ENCODE data around the gene HOXA13.

DNA sequence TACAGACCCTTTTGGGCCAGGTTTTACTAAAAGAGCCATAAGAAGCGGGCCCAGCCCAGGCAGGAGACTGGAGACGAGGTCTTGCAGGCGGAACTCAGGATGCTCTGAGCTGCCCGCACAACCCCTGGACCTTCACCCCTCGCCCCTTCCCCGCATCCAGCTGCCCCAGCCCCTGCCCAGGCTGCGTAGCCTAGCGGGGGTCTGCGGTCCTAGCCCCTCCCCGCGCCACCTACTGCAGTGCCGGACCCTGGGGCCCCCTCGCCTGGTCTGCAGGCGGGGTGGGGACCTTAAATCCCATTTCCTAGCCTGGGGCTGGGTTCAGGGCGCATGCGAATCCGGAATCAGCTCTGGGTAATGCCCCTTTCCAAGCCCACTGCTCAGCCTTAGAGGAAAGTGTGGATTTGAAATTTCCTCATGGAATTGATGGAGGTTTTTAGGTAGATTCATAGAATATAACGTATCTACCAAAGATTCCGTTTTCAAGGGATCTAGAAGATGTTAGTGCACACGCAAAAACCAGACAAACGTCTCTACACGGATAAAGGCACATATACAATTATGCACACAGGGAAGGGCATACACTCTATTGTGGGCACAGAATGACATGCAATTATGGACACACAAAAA, 47.0 kb downstream of the HOXA13 start:
- TF ChIP-seq SMC3 (IDR thresholded peaks at IDR 0.05; ENCODE audit: borderline replicate concordance, low read length) (no peak), CTCF (IDR thresholded peaks at IDR 0.05 in 2 of 3, conservative IDR thresholded peaks at IDR 0.05 in 1 of 3; ENCODE audit: control insufficient read depth in 2 of 3, extremely low read depth in 1 of 3, insufficient read depth in 1 of 3, low read depth in 3 of 3, low read length in 3 of 3) (no peak), EGR1 (IDR thresholded peaks at IDR 0.05; ENCODE audit: borderline replicate concordance in 1 of 2, low read depth in 2 of 2, low read length in 2 of 2) (no peak), PBX3 (IDR thresholded peaks at IDR 0.05; ENCODE audit: insufficient replicate concordance, low read depth, low read length) (no peak), ZZZ3 (IDR thresholded peaks at IDR 0.05; ENCODE audit: control insufficient read depth, insufficient read length, low read depth) (no peak), RELA (IDR thresholded peaks at IDR 0.05; ENCODE audit: borderline replicate concordance, partially characterized antibody) (no peak), GABPA (IDR thresholded peaks at IDR 0.05; ENCODE audit: low read depth) (no peak)
